HepG2 (cell line): Measurements from ENCODE around the gene BIRC7. TPM values are rescaled to one million over a fixed set of nuclear protein-coding genes. Genes with fewer than 3 reads are reported as not detected.

ENCODE experiments used
- ATAC-seq: fragments of 200-7000 bp; cut with Tn5 transposase; 3 replicates; pipeline ENCODE4 v1.9.1; 2020; ENCODE audit warnings: mild to moderate bottlenecking, moderate library complexity
- BruUV-seq: library from RNA; stranded (reverse); fragments of 400-500 nt; replicated peaks from 2 replicates; lab custom pipeline; 2021; lab: Mats Ljungman, UMichigan
- CTCF ChIA-PET: fragments of 300-600 bp; formaldehyde crosslinking; extraction: SDS; loops from one replicate; lab custom pipeline; 2021; ENCODE audit warnings: low total read pairs, inconsistent platforms, low intra/inter-chr PET ratio; lab: Yijun Ruan, JAX
- POLR2A ChIA-PET: fragments of 350-600 bp; sonication (Branson Sonifier 250); formaldehyde crosslinking; loops from one replicate; lab custom pipeline; 2020; ENCODE audit warnings: antibody characterized with exemption, inconsistent platforms; lab: Yijun Ruan, JAX
- DNase-seq: peaks from one replicate; pipeline ENCODE4 v3.0.0-alpha.2; 2015; ENCODE audit warnings: low spot score
- FAIRE-seq: peaks from 3 replicates; lab custom pipeline; 2011; peaks lifted over from hg19 to GRCh38; lab: Jason Lieb, UNC
- H2AFZ ChIP-seq: one replicate; pipeline ENCODE4 v1.6.1; 2011; ENCODE audit warnings: low read length, inconsistent platforms
- H3K27ac ChIP-seq: fragments of 300-600 bp; 3 replicates; pipeline ENCODE4 v1.8.0; 2011; ENCODE audit warnings: mixed run types, mild to moderate bottlenecking, mixed read lengths, low read length, inconsistent platforms; ENCODE audit not compliant: insufficient read depth; ENCODE audit errors: extremely low read length
- H3K27me3 ChIP-seq, 2 experiments: fragments of 200-600 bp in 1 of 2; 2 replicates in 1 of 2; 3 replicates in 1 of 2; pipeline versions ENCODE4 v1.6.0 to v1.8.0; 2011; ENCODE audit warnings: low read length in 2 of 2, mild to moderate bottlenecking in 2 of 2, moderate library complexity in 2 of 2, inconsistent platforms in 1 of 2; ENCODE audit not compliant: insufficient read depth in 2 of 2, control insufficient read depth in 1 of 2
- H3K36me3 ChIP-seq, 2 experiments: fragments of 200-600 bp in 1 of 2; replicated peaks in 1 of 2; 2 replicates in 1 of 2; 3 replicates in 1 of 2; pipeline versions ENCODE4 v1.5.1 to v1.8.0; 2011; ENCODE audit warnings: low read length in 2 of 2, inconsistent platforms in 1 of 2; ENCODE audit not compliant: insufficient read depth in 2 of 2, control insufficient read depth in 1 of 2
- H3K4me1 ChIP-seq: 2 replicates; pipeline ENCODE4 v1.5.1; 2012; ENCODE audit warnings: low read length, inconsistent platforms; ENCODE audit not compliant: insufficient read depth
- H3K4me2 ChIP-seq: 2 replicates; pipeline ENCODE4 v1.6.0; 2011; ENCODE audit warnings: low read depth, low read length, inconsistent platforms
- H3K4me3 ChIP-seq, 3 experiments: fragments of 200-600 bp in 1 of 3; sonication (generic), shearing (Covaris generic) in 1 of 3; replicated peaks in 1 of 3; 2 replicates each; pipeline ENCODE4 v1.5.1; 2011 to 2016; ENCODE audit warnings: low read length in 3 of 3, inconsistent platforms in 2 of 3, low read depth in 2 of 3, mild to moderate bottlenecking in 2 of 3, control low read depth in 1 of 3, mixed read lengths in 1 of 3; ENCODE audit not compliant: insufficient read depth in 1 of 3
- H3K79me2 ChIP-seq: one replicate; pipeline ENCODE4 v1.6.1; 2011; ENCODE audit warnings: low read length, inconsistent platforms; ENCODE audit not compliant: insufficient read depth
- H3K9ac ChIP-seq: 2 replicates; pipeline ENCODE4 v1.6.0; 2011; ENCODE audit warnings: mild to moderate bottlenecking, low read depth, low read length, inconsistent platforms; ENCODE audit not compliant: insufficient read depth
- H3K9me3 ChIP-seq: 2 replicates; pipeline ENCODE4 v1.5.1; 2012; ENCODE audit warnings: mild to moderate bottlenecking, low read length
- H4K20me1 ChIP-seq: 2 replicates; pipeline ENCODE4 v1.6.0; 2011; ENCODE audit warnings: inconsistent platforms, mild to moderate bottlenecking, low read length, moderate library complexity; ENCODE audit not compliant: insufficient read depth
- ASH2L ChIP-seq: fragments of 300-600, 200-600 bp; sonication (generic); IDR thresholded peaks from 2 replicates; pipeline ENCODE4 v1.7.0; 2017; ENCODE audit warnings: low read depth, mild to moderate bottlenecking, moderate library complexity, mixed read lengths, low read length; ENCODE audit not compliant: insufficient read length
- CBFB ChIP-seq: sonication (generic); formaldehyde crosslinking; IDR thresholded peaks from 2 replicates; pipeline ENCODE4 v1.4.0; 2020; ENCODE audit warnings: missing genetic modification reagents
- GABPB1 ChIP-seq: IDR thresholded peaks from 2 replicates; pipeline ENCODE4 v1.6.1; 2016; ENCODE audit warnings: mild to moderate bottlenecking, missing genetic modification reagents, moderate library complexity, missing compliant biosample characterization
- HDAC2 ChIP-seq: sonication (generic); formaldehyde crosslinking; IDR thresholded peaks from 2 replicates; pipeline ENCODE4 v1.4.0; 2020; ENCODE audit warnings: missing genetic modification reagents
- KDM5B ChIP-seq: sonication (generic); formaldehyde crosslinking; IDR thresholded peaks from 2 replicates; pipeline ENCODE4 v1.4.0; 2020; ENCODE audit warnings: missing genetic modification reagents, mild to moderate bottlenecking, borderline replicate concordance
- MEIS2 ChIP-seq: sonication (generic); formaldehyde crosslinking; IDR thresholded peaks from 2 replicates; pipeline ENCODE4 v1.9.0; 2021; ENCODE audit warnings: mild to moderate bottlenecking, missing genetic modification reagents
- PAXIP1 ChIP-seq: sonication (generic); formaldehyde crosslinking; conservative IDR thresholded peaks from 2 replicates; pipeline ENCODE4 v1.4.0; 2020; ENCODE audit warnings: mild to moderate bottlenecking, missing genetic modification reagents, moderate library complexity
- PHF20 ChIP-seq: sonication (generic); formaldehyde crosslinking; IDR thresholded peaks from 2 replicates; pipeline ENCODE4 v1.5.0; 2020; ENCODE audit warnings: mild to moderate bottlenecking, missing genetic modification reagents
- TCF7 ChIP-seq: sonication (generic); IDR thresholded peaks from 2 replicates; pipeline ENCODE4 v1.6.1; 2016; ENCODE audit warnings: antibody characterized with exemption, low read depth
- ZFP36L1 ChIP-seq: sonication (generic); formaldehyde crosslinking; IDR thresholded peaks from 2 replicates; pipeline ENCODE4 v1.8.0; 2022; ENCODE audit warnings: mild to moderate bottlenecking, missing genetic modification reagents, moderate library complexity
- ZFP91 ChIP-seq: sonication (generic); formaldehyde crosslinking; IDR thresholded peaks from 2 replicates; pipeline ENCODE4 v1.9.0; 2022; ENCODE audit warnings: missing genetic modification reagents, mild to moderate bottlenecking, borderline replicate concordance
- ZMYM4 ChIP-seq: sonication (generic); formaldehyde crosslinking; IDR thresholded peaks from 2 replicates; pipeline ENCODE4 v1.8.1; 2023; ENCODE audit warnings: mild to moderate bottlenecking, missing genetic modification reagents
- ZNF282 ChIP-seq: fragments of 450-650 bp; IDR thresholded peaks from 2 replicates; pipeline ENCODE4 v1.6.1; 2018; ENCODE audit not compliant: partially characterized antibody
- ZNF337 ChIP-seq: sonication (generic); formaldehyde crosslinking; IDR thresholded peaks from 2 replicates; pipeline ENCODE4 v1.5.1; 2020; ENCODE audit warnings: missing genetic modification reagents, low read depth, mild to moderate bottlenecking, borderline replicate concordance
- ZNF605 ChIP-seq: sonication (generic); formaldehyde crosslinking; IDR thresholded peaks from 2 replicates; pipeline ENCODE4 v1.8.0; 2022; ENCODE audit warnings: mild to moderate bottlenecking, missing genetic modification reagents
- ZNF710 ChIP-seq: sonication (generic); formaldehyde crosslinking; IDR thresholded peaks from 2 replicates; pipeline ENCODE4 v1.5.0; 2020; ENCODE audit warnings: mild to moderate bottlenecking, missing genetic modification reagents, borderline replicate concordance
- WGBS: methylation state at CpG from one replicate; pipeline ENCODE4 v1.1.6; 2017; ENCODE audit warnings: low lambda C conversion rate; 5-methylcytosine and 5-hydroxymethylcytosine counted together
- in situ Hi-C: cut with HindIII; loops from 2 replicates; pipeline ENCODE4 v1.10.0; 2017; ENCODE audit warnings: low pct_unique_long_range_greater_than_20kb; ENCODE audit not compliant: extremely low pct_ligation_motif_present
- intact Hi-C: fragments of 100-400 bp; cut with micrococcal nuclease; formaldehyde crosslinking; loops from one replicate; pipeline ENCODE4 v1.10.0; 2022; ENCODE audit not compliant: unreplicated experiment
- polyA plus RNA-seq, 8 experiments: library from polyadenylated mRNA; depleted of rRNA in 3 of 8; stranded (reverse) in 7 of 8; unstranded in 1 of 8; fragments of >200 nt; fragmentation: Illumina TruSeq in 4 of 8; extraction: Trizol in 4 of 8; gene quantifications; 2 replicates each; pipeline versions ENCODE4 v1.2.1 to v1.2.3, GENCODE V29; 2011 to 2016; ENCODE audit warnings: low read depth in 4 of 8, missing spikeins in 1 of 8, mixed read lengths in 1 of 8; ENCODE audit not compliant: insufficient read depth in 1 of 8
- total RNA-seq, 5 experiments: library from RNA; depleted of rRNA; stranded (reverse); fragments of >200 nt; fragmentation: Illumina TruSeq; extraction: Trizol; gene quantifications; 2 replicates each; pipeline ENCODE4 v1.2.3, GENCODE V29; 2016; ENCODE audit warnings: low read depth in 1 of 5

Gene BIRC7
- total and polyA plus RNA-seq, 2 of the 13 experiments (the other 11 are each of a cell fraction or from before 2014, with no cell fraction given): 0.27 to 5.1 TPM

GRCh38 chr20:63261060-63261794 is 25.5 kb downstream of the BIRC7 start:
- Histone ChIP-seq H2AFZ (no peak overlapping the region), H3K4me1 (peaks cover 34% of the 10 kb centered on the region), H3K36me3 (no peaks in the 10 kb centered on the region), H3K79me2 (no peaks in the 10 kb centered on the region), H3K9me3 (no peaks in the 10 kb centered on the region), H3K9ac (peak overlapping the region; percentile 7; the same call in 1 of the 2 replicates), H3K4me2 (peak overlapping the region; percentile 68), H3K27me3 (peaks cover 26 to 74% of the 10 kb centered on the region in 2 experiments), H3K27ac (no peak overlapping the region), H3K4me3 (peak overlapping the region in 1 of 3 experiments; percentile 49; a peak in 1 of 6 replicates), H4K20me1 (peaks cover 5% of the 10 kb centered on the region; the same call in 1 of the 2 replicates)
- peak; percentile 96 for FAIRE-seq
- WGBS: 3% methylated on average over 24 of the region's 25 CpGs
- in situ Hi-C loops (no loop called here), intact Hi-C loops (loop anchor here (1.0 kb wide), 1 partner anchor 82 kb away; no protein-coding TSS in a partner anchor)
- ATAC-seq: peak; percentile 71
- CTCF ChIA-PET: no interaction called here
- peak; percentile 69 for DNase-seq
- no TSS peak for BruUV-seq
- POLR2A ChIA-PET: no interaction called here
- peak; percentile 28; the same call in 1 of the 2 replicates for TF ChIP-seq ZFP91 (CRISPR knock-in tag)
- TF ChIP-seq ZNF282: no peak
- no peak for TF ChIP-seq ZNF710 (CRISPR knock-in tag)
- TF ChIP-seq MEIS2: no peak
- no peak for TF ChIP-seq ZNF337 (CRISPR knock-in tag)
- 0 out of 2 replicates have a peak, but pooled peaks have one; percentile 39 for TF ChIP-seq PAXIP1 (CRISPR knock-in tag)
- no peak for TF ChIP-seq ZFP36L1 (CRISPR knock-in tag)
- TF ChIP-seq CBFB (CRISPR knock-in tag): peak; percentile 13; the same call in 1 of the 2 replicates
- TF ChIP-seq ZMYM4 (CRISPR knock-in tag): 0 out of 2 replicates have a peak, but pooled peaks have one; percentile 23
- no peak for TF ChIP-seq ZNF605 (CRISPR knock-in tag)
- peak; percentile 32 for TF ChIP-seq ASH2L
- TF ChIP-seq PHF20 (CRISPR knock-in tag): 0 out of 2 replicates have a peak, but pooled peaks have one; percentile 28
- TF ChIP-seq KDM5B (CRISPR knock-in tag): peak; percentile 57; the same call in 1 of the 2 replicates
- no peak for TF ChIP-seq HDAC2 (CRISPR knock-in tag)
- TF ChIP-seq GABPB1 (CRISPR knock-in tag): no peak
- peak; percentile 80 for TF ChIP-seq TCF7
